ENCODE measurements around the gene COBLL1. TPM values are rescaled to one million over a fixed set of nuclear protein-coding genes. Genes with fewer than 3 reads are reported as not detected.
A peak's percentile ranks its signal among the peaks of the same experiment; 100 is the strongest.

The COBLL1 gene
- total RNA-seq, 4 donors from 2014 or later, result 41.4 to 66.0 (median 61.9) TPM

- no peak for DNase-seq (ENCODE audit: extremely low spot score)
- no peak overlapping the region for H3K4me3 ChIP-seq
- H3K36me3 ChIP-seq, result no peaks in the 10 kb centered on the region
- WGBS, result 70% methylated on average over 4 of the region's 4 CpGs
- TF ChIP-seq POLR2A (IDR thresholded peaks at IDR 0.05; ENCODE audit: low read depth), result no peak
- no peak for TF ChIP-seq CTCF (IDR thresholded peaks at IDR 0.05)
- no peak for TF ChIP-seq EP300 (IDR thresholded peaks at IDR 0.05)
- no peak for TF ChIP-seq POLR2AphosphoS5 (IDR thresholded peaks at IDR 0.05)
- intact Hi-C loops (cut with DNase I), result no loop called here
- peaks cover 0 to 17% (median 3%) of the 10 kb centered on the region in 4 donors for H3K4me1 ChIP-seq
- H3K27ac ChIP-seq (replicated peaks in 1 of 4), result no peak overlapping the region
- H3K9me3 ChIP-seq, result no peaks in the 10 kb centered on the region
- no peaks in the 10 kb centered on the region for H3K27me3 ChIP-seq
Measured at GRCh38 chr2:164887434-164888144, 46.0 kb upstream of the COBLL1 start.

DNA sequence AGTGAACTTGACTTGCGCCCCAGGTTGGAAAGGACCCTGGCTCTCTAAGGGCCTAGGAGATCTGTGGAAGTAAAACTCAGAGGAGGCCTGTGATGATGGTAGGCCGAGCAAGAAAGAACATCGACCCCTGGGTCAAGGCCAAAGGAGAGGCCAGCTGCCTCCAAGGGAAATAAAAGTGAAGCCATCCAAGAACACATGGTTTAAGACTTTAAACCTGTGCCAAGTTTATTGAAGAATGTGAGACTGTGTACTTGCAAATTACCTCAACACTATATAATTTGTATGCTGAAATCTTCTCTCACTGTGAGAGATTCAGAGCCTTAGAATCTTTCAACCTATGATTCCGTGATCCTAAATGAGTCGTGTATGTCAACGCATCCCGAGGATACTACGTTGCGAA lies 40.7 kb upstream of the COBLL1 start:
- intact Hi-C loops (cut with DNase I), result no loop called here
- no peaks in the 10 kb centered on the region for H3K27me3 ChIP-seq
- no peak for TF ChIP-seq POLR2A (IDR thresholded peaks at IDR 0.05; ENCODE audit: low read depth)
- no peak for TF ChIP-seq POLR2AphosphoS5 (IDR thresholded peaks at IDR 0.05)
- no peak for TF ChIP-seq CTCF (IDR thresholded peaks at IDR 0.05)
- TF ChIP-seq EP300 (IDR thresholded peaks at IDR 0.05), result no peak
- H3K36me3 ChIP-seq, result no peaks in the 10 kb centered on the region
- H3K27ac ChIP-seq (replicated peaks in 1 of 4), result peak overlapping the region in 2 of 4 donors; percentile 9 to 11
- no peak overlapping the region for H3K4me3 ChIP-seq
- peaks cover 0 to 33% (median 24%) of the 10 kb centered on the region in 4 donors for H3K4me1 ChIP-seq
- 69% methylated on average over 9 of the region's 9 CpGs for WGBS
- no peaks in the 10 kb centered on the region for H3K9me3 ChIP-seq
- DNase-seq (ENCODE audit: extremely low spot score), result no peak

DNA sequence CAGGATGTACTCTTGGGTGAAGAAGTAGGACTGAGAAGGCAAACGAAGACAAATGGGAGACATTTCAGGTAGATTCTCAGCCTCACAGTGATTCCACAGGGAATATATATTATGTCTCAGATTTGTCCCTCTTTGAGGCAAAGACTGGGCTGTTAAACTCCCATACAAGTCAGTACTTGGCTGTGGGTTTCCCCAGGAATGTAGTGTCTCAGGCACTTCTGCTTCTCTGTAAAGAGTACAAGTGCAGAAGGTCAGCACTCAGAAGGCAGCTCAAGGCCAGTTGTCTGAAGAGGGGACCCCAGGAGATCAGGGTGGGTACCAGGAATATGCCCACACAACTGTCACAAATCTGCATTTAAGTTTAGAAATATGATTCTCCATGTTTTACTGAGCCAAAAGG lies 39.9 kb upstream of the COBLL1 start:
- Histone ChIP-seq H3K9me3 (no peaks in the 10 kb centered on the region), H3K4me3 (no peak overlapping the region), H3K36me3 (no peaks in the 10 kb centered on the region), H3K4me1 (peaks cover 0 to 33% (median 24%) of the 10 kb centered on the region in 4 donors), H3K27me3 (no peaks in the 10 kb centered on the region), H3K27ac (replicated peaks in 1 of 4) (peak overlapping the region in 1 of 4 donors; percentile 9)
- WGBS, result 100% methylated on average over 1 of the region's 1 CpG
- intact Hi-C loops (cut with DNase I), result no loop called here
- no peak for TF ChIP-seq POLR2AphosphoS5 (IDR thresholded peaks at IDR 0.05)
- no peak for TF ChIP-seq EP300 (IDR thresholded peaks at IDR 0.05)
- no peak for TF ChIP-seq POLR2A (IDR thresholded peaks at IDR 0.05; ENCODE audit: low read depth)
- no peak for TF ChIP-seq CTCF (IDR thresholded peaks at IDR 0.05)
- DNase-seq (ENCODE audit: extremely low spot score), result no peak

- DNase-seq (ENCODE audit: extremely low spot score), result no peak
- peaks cover 0 to 33% (median 24%) of the 10 kb centered on the region in 4 donors for H3K4me1 ChIP-seq
- H3K36me3 ChIP-seq, result no peaks in the 10 kb centered on the region
- no peak for TF ChIP-seq POLR2AphosphoS5 (IDR thresholded peaks at IDR 0.05)
- TF ChIP-seq POLR2A (IDR thresholded peaks at IDR 0.05; ENCODE audit: low read depth), result no peak
- no peak for TF ChIP-seq EP300 (IDR thresholded peaks at IDR 0.05)
- TF ChIP-seq CTCF (IDR thresholded peaks at IDR 0.05), result no peak
- H3K27ac ChIP-seq (replicated peaks in 1 of 4), result no peak overlapping the region
- no peak overlapping the region for H3K4me3 ChIP-seq
- H3K27me3 ChIP-seq, result no peaks in the 10 kb centered on the region
- H3K9me3 ChIP-seq, result no peaks in the 10 kb centered on the region
- 38% methylated on average over 2 of the region's 2 CpGs for WGBS
- intact Hi-C loops (cut with DNase I), result no loop called here
Measured at GRCh38 chr2:164879901-164880535, 38.4 kb upstream of the COBLL1 start.
